Breast epithelium (tissue), 3 donors: ENCODE data around the gene SEMA3F.

Source experiments
- CTCF ChIP-seq, 3 donors: fragments of 450-650 bp; IDR thresholded peaks; one replicate each; pipeline ENCODE4 v1.5.1; 2016 to 2017; ENCODE audit warnings: antibody characterized with exemption in 3 of 3, mild to moderate bottlenecking in 3 of 3, moderate library complexity in 3 of 3
- POLR2A ChIP-seq: fragments of 450-650 bp; IDR thresholded peaks from one replicate; pipeline ENCODE4 v1.6.1; 2016; ENCODE audit warnings: antibody characterized with exemption, mild to moderate bottlenecking, moderate library complexity

DNA sequence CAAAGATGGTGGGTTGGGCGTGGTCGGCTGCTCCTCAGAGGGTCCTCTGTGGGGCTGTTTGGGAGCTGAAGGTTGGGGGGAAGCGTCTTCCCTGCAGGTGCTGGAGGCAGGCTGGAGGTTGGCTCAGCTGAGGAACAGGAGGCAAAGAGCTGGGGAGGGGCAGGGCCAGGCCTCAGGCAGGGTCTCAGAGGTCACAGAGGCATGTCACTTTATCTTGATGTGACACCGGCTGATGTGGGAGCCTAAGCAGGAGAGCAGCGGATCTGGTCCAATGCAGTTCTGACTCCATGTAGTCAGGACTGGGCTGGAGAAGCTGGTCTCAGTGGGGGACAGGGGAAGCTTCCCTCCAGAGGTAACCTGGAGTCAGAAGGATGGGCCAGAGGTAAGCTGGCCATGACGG, 28.6 kb downstream of the SEMA3F start:
- TF ChIP-seq CTCF (IDR thresholded peaks at IDR 0.05): no peak
- TF ChIP-seq POLR2A: no peak
